K562 (cell line): ENCODE data around the gene R3HDM1. TPM values are rescaled to one million over a fixed set of nuclear protein-coding genes. Genes with fewer than 3 reads are reported as not detected.

Source experiments
- CAMTA2 ChIP-seq: fragments of 250-450 bp; sonication (Bioruptor Pico); conservative IDR thresholded peaks from 2 replicates; pipeline ENCODE4 v1.5.1; 2022
- DIDO1 ChIP-seq: fragments of 450-650 bp; IDR thresholded peaks from 2 replicates; pipeline ENCODE4 v1.6.1; 2016; ENCODE audit warnings: low read depth, missing biosample characterization, missing genetic modification characterization
- DPF2 ChIP-seq: fragments of 450-650 bp; IDR thresholded peaks from 2 replicates; pipeline ENCODE4 v1.6.1; 2016
- JUN ChIP-seq, 2 experiments: sonication (generic) in 1 of 2; formaldehyde crosslinking in 1 of 2; IDR thresholded peaks; 2 replicates each; pipeline versions ENCODE4 v1.6.1 to v1.8.0; 2012 to 2022; ENCODE audit warnings: borderline replicate concordance in 2 of 2, mild to moderate bottlenecking in 2 of 2, improper control_type of control experiment in 1 of 2, low read depth in 1 of 2, low read length in 1 of 2, missing genetic modification reagents in 1 of 2
- NCOA6 ChIP-seq: fragments of 450-650 bp; IDR thresholded peaks from 2 replicates; pipeline ENCODE4 v1.6.1; 2017; ENCODE audit warnings: mild to moderate bottlenecking
- OTX1 ChIP-seq: fragments of 450-650 bp; formaldehyde crosslinking; IDR thresholded peaks from 2 replicates; pipeline ENCODE4 v1.4.0; 2022; ENCODE audit warnings: mild to moderate bottlenecking
- POLR2AphosphoS5 ChIP-seq: IDR thresholded peaks from 2 replicates; pipeline ENCODE4 v1.6.1; 2011; ENCODE audit warnings: mild to moderate bottlenecking, low read depth, low read length, moderate library complexity; ENCODE audit not compliant: control insufficient read depth, insufficient read depth
- SNIP1 ChIP-seq: fragments of 450-650 bp; IDR thresholded peaks from 2 replicates; pipeline ENCODE4 v1.7.1; 2017; ENCODE audit warnings: low read depth, mild to moderate bottlenecking
- TAF15 ChIP-seq: fragments of 200-400 bp; formaldehyde crosslinking; IDR thresholded peaks from 2 replicates; pipeline ENCODE4 v1.6.1; 2017; ENCODE audit warnings: mild to moderate bottlenecking, low read depth, low read length, moderate library complexity
- TCFL5 ChIP-seq: fragments of 250-450 bp; sonication (Bioruptor Pico); conservative IDR thresholded peaks from 2 replicates; pipeline ENCODE4 v1.6.1; 2021; ENCODE audit warnings: mild to moderate bottlenecking, moderate library complexity, matching md5 sums
- TSC22D4 ChIP-seq: fragments of 450-650 bp; IDR thresholded peaks from 2 replicates; pipeline ENCODE4 v1.6.1; 2016; ENCODE audit warnings: missing genetic modification characterization, missing biosample characterization, control low read depth
- ZNF146 ChIP-seq: IDR thresholded peaks from one replicate; pipeline ENCODE4 v1.6.1; 2018; ENCODE audit warnings: missing compliant biosample characterization; ENCODE audit not compliant: unreplicated experiment
- polyA plus RNA-seq, 8 experiments: library from polyadenylated mRNA; depleted of rRNA in 4 of 8; stranded (reverse) in 5 of 8; unstranded in 3 of 8; fragments of >200 nt; fragmentation: Nextera tagmentation in 2 of 8; fragmentation: Illumina TruSeq in 1 of 8; extraction: Ambion mirVana in 2 of 8; extraction: Trizol in 1 of 8; gene quantifications; 2 replicates each; pipeline versions ENCODE4 v1.2.1 to v1.2.3, GENCODE V29; 2011 to 2014; ENCODE audit warnings: inconsistent platforms in 1 of 8, missing spikeins in 1 of 8
- total RNA-seq, 7 experiments: library from RNA; depleted of rRNA in 6 of 7; stranded (reverse); fragments of >200 nt in 6 of 7; fragmentation: Illumina TruSeq in 2 of 7; extraction: Trizol in 2 of 7; gene quantifications; 2 replicates each; pipeline versions ENCODE4 v1.2.1 to v1.2.3, GENCODE V29; 2011 to 2021; ENCODE audit warnings: low replicate concordance in 1 of 7
- TF ChIP-seq, protein P1 (sequence below): fragments of 450-650 bp; IDR thresholded peaks from 2 replicates; pipeline ENCODE4 v1.6.1; 2016; ENCODE audit warnings: antibody characterized with exemption
- TF ChIP-seq, protein P2 (sequence below): fragments of 200-800 bp; sonication (Bioruptor generic); IDR thresholded peaks from 2 replicates; pipeline ENCODE4 v1.6.1; 2017; ENCODE audit warnings: missing genetic modification characterization, missing compliant biosample characterization
- TF ChIP-seq, protein P3 (sequence below), 2 experiments: fragments of 250-450 bp in 1 of 2; fragments of 450-650 bp in 1 of 2; sonication (Bioruptor Pico) in 1 of 2; IDR thresholded peaks; 2 replicates each; pipeline versions ENCODE4 v1.6.1 to v1.8.0; 2016 to 2021; ENCODE audit warnings: mild to moderate bottlenecking in 2 of 2, moderate library complexity in 2 of 2, missing compliant biosample characterization in 1 of 2, missing genetic modification characterization in 1 of 2
- TF ChIP-seq, protein P4 (sequence below), 2 experiments: fragments of 450-650 bp; formaldehyde crosslinking in 1 of 2; IDR thresholded peaks; 2 replicates each; pipeline versions ENCODE4 v1.4.0 to v1.6.1; 2014 to 2020; ENCODE audit warnings: mild to moderate bottlenecking in 2 of 2, borderline replicate concordance in 1 of 2, low read depth in 1 of 2

Gene R3HDM1
- total and polyA plus RNA-seq, 9 of the 15 experiments (the other 6 are each of a cell fraction or from before 2014, with no cell fraction given) = 12.4 to 89.4 (median 31.0) TPM

DNA sequence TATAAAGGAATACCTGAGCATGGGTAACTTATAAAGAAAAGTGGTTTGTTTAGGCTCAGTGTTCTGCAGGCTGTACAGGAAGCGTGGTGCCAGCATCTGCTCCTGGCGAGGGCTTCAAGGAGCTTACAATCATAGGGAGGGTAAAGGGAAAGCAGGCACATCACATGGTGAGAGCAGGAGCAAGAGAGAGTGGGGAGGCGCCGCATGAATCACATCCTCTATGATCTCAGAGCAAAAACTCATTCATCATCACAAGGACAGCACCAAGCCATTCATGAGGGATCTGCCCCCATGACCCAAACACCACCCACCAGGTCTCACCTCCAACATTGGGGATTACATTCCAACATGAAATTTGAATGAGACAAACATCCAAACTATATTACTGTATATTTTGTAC, 32.5 kb downstream of the R3HDM1 start (continued):
- TF ChIP-seq, protein P1, sequence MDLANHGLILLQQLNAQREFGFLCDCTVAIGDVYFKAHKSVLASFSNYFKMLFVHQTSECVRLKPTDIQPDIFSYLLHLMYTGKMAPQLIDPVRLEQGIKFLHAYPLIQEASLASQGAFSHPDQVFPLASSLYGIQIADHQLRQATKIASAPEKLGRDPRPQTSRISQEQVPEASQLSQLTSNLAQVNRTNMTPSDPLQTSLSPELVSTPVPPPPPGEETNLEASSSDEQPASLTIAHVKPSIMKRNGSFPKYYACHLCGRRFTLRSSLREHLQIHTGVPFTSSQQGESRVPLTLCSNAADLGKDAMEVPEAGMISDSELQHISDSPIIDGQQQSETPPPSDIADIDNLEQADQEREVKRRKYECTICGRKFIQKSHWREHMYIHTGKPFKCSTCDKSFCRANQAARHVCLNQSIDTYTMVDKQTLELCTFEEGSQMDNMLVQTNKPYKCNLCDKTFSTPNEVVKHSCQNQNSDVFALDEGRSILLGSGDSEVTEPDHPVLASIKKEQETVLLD = no peak
- TF ChIP-seq OTX1 (no peak), SNIP1 (no peak), TCFL5 (no peak), CAMTA2 (no peak), TSC22D4 (tag) (no peak), POLR2AphosphoS5 (no peak), DPF2 (no peak), TAF15 (no peak), JUN (IDR thresholded peaks at IDR 0.05; ENCODE audit: borderline replicate concordance, low read depth, low read length) (peak; percentile 76; the same call in 1 of the 2 replicates), JUN (CRISPR knock-in tag; IDR thresholded peaks at IDR 0.05; ENCODE audit: borderline replicate concordance) (no peak), DIDO1 (no peak), ZNF146 (CRISPR knock-in tag) (no peak), NCOA6 (no peak)
- TF ChIP-seq, protein P2, sequence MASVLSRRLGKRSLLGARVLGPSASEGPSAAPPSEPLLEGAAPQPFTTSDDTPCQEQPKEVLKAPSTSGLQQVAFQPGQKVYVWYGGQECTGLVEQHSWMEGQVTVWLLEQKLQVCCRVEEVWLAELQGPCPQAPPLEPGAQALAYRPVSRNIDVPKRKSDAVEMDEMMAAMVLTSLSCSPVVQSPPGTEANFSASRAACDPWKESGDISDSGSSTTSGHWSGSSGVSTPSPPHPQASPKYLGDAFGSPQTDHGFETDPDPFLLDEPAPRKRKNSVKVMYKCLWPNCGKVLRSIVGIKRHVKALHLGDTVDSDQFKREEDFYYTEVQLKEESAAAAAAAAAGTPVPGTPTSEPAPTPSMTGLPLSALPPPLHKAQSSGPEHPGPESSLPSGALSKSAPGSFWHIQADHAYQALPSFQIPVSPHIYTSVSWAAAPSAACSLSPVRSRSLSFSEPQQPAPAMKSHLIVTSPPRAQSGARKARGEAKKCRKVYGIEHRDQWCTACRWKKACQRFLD (CRISPR knock-in tag) = no peak
- TF ChIP-seq, protein P3, sequence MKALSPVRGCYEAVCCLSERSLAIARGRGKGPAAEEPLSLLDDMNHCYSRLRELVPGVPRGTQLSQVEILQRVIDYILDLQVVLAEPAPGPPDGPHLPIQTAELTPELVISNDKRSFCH (CRISPR knock-in tag; IDR thresholded peaks at IDR 0.05) = no peak
- TF ChIP-seq, protein P3 (tag; IDR thresholded peaks at IDR 0.05) = no peak
- TF ChIP-seq, protein P4, sequence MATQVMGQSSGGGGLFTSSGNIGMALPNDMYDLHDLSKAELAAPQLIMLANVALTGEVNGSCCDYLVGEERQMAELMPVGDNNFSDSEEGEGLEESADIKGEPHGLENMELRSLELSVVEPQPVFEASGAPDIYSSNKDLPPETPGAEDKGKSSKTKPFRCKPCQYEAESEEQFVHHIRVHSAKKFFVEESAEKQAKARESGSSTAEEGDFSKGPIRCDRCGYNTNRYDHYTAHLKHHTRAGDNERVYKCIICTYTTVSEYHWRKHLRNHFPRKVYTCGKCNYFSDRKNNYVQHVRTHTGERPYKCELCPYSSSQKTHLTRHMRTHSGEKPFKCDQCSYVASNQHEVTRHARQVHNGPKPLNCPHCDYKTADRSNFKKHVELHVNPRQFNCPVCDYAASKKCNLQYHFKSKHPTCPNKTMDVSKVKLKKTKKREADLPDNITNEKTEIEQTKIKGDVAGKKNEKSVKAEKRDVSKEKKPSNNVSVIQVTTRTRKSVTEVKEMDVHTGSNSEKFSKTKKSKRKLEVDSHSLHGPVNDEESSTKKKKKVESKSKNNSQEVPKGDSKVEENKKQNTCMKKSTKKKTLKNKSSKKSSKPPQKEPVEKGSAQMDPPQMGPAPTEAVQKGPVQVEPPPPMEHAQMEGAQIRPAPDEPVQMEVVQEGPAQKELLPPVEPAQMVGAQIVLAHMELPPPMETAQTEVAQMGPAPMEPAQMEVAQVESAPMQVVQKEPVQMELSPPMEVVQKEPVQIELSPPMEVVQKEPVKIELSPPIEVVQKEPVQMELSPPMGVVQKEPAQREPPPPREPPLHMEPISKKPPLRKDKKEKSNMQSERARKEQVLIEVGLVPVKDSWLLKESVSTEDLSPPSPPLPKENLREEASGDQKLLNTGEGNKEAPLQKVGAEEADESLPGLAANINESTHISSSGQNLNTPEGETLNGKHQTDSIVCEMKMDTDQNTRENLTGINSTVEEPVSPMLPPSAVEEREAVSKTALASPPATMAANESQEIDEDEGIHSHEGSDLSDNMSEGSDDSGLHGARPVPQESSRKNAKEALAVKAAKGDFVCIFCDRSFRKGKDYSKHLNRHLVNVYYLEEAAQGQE (IDR thresholded peaks at IDR 0.05; ENCODE audit: borderline replicate concordance) = no peak
- TF ChIP-seq, protein P4 (CRISPR knock-in tag; IDR thresholded peaks at IDR 0.05; ENCODE audit: low read depth) = no peak
